PC-3 (cell line): ENCODE data around the gene TNFRSF9. TPM values are rescaled to one million over a fixed set of nuclear protein-coding genes. Genes with fewer than 3 reads are reported as not detected.

Experiments
- ATAC-seq: fragments of 200-7000 bp; cut with Tn5 transposase; 2 replicates; pipeline ENCODE4 v1.9.1; 2020; ENCODE audit warnings: mild to moderate bottlenecking, moderate library complexity
- BruUV-seq: library from RNA; stranded (reverse); fragments of 400-500 nt; replicated peaks from 2 replicates; lab custom pipeline; 2021; lab: Mats Ljungman, UMichigan
- CTCF ChIA-PET: fragments of 300-600 bp; sonication (Branson Sonifier 250); formaldehyde crosslinking; loops from one replicate; lab custom pipeline; 2022; ENCODE audit warnings: antibody characterized with exemption; lab: Charles Lee
- POLR2A ChIA-PET: fragments of 300-600 bp; sonication (Branson Sonifier 250); formaldehyde crosslinking; loops from one replicate; lab custom pipeline; 2022; ENCODE audit warnings: antibody characterized with exemption; ENCODE audit not compliant: unreplicated experiment; lab: Charles Lee
- DNase-seq: peaks from one replicate; pipeline ENCODE4 v3.0.0-alpha.2; 2015
- H2AFZ ChIP-seq: fragments of 300-600 bp; sonication (generic); 2 replicates; pipeline ENCODE4 v1.6.0; 2016; ENCODE audit warnings: antibody characterized with exemption, low read length
- H3F3A ChIP-seq: fragments of 300-600 bp; sonication (generic); one replicate; pipeline ENCODE4 v1.6.0; 2017; ENCODE audit warnings: antibody characterized with exemption, low read length, control low read depth, mild to moderate bottlenecking; ENCODE audit not compliant: unreplicated experiment
- H3K27ac ChIP-seq: fragments of 300-600 bp; sonication (generic); 2 replicates; pipeline ENCODE4 v1.5.1; 2016; ENCODE audit warnings: mild to moderate bottlenecking, low read length
- H3K27me3 ChIP-seq: fragments of 300-600 bp; sonication (generic); 2 replicates; pipeline ENCODE4 v1.6.1; 2016; ENCODE audit warnings: low read length, mixed read lengths
- H3K36me3 ChIP-seq: fragments of 300-600 bp; sonication (generic); 2 replicates; pipeline ENCODE4 v1.6.1; 2016; ENCODE audit warnings: low read depth, mixed run types, low read length, mixed read lengths
- H3K4me1 ChIP-seq: fragments of 300-600 bp; sonication (generic); 2 replicates; pipeline ENCODE4 v1.5.1; 2016; ENCODE audit warnings: low read length; ENCODE audit not compliant: insufficient read depth
- H3K4me2 ChIP-seq: fragments of 300-600 bp; sonication (generic); 2 replicates; pipeline ENCODE4 v1.6.0; 2016; ENCODE audit warnings: low read length
- H3K4me3 ChIP-seq: fragments of 300-600 bp; sonication (generic); 2 replicates; pipeline ENCODE4 v1.5.1; 2016; ENCODE audit warnings: mild to moderate bottlenecking, low read length, mixed read lengths
- H3K79me2 ChIP-seq: fragments of 300-600 bp; sonication (generic); 2 replicates; pipeline ENCODE4 v1.6.1; 2017; ENCODE audit warnings: low read length, mixed read lengths
- H3K9ac ChIP-seq: fragments of 300-600 bp; sonication (generic); 2 replicates; pipeline ENCODE4 v1.6.0; 2016; ENCODE audit warnings: mild to moderate bottlenecking, low read length
- H3K9me2 ChIP-seq: fragments of 300-600 bp; sonication (generic); replicated peaks from 2 replicates; pipeline ENCODE4 v1.6.1; 2016; ENCODE audit warnings: mixed run types, low read length, mixed read lengths
- H3K9me3 ChIP-seq: fragments of 300-600 bp; sonication (generic); 2 replicates; pipeline ENCODE4 v1.6.1; 2016; ENCODE audit warnings: low read length, mixed read lengths
- H4K20me1 ChIP-seq: fragments of 300-600 bp; sonication (generic); 2 replicates; pipeline ENCODE4 v1.6.1; 2016; ENCODE audit warnings: low read length, mixed read lengths
- EZH2 ChIP-seq: fragments of 300-600 bp; sonication (generic); IDR thresholded peaks from one replicate; pipeline ENCODE4 v1.6.1; 2017; ENCODE audit warnings: antibody characterized with exemption, mild to moderate bottlenecking, low read length; ENCODE audit not compliant: unreplicated experiment
- EZH2phosphoT487 ChIP-seq: fragments of 300-600 bp; sonication (generic); IDR thresholded peaks from 2 replicates; pipeline ENCODE4 v1.6.1; 2018; ENCODE audit warnings: mild to moderate bottlenecking, antibody characterized with exemption, low read length, borderline replicate concordance
- intact Hi-C: fragments of 100-400 bp; cut with micrococcal nuclease; formaldehyde crosslinking; loops from 2 replicates; pipeline ENCODE4 v1.9.0; 2023
- total RNA-seq: library from RNA; depleted of rRNA; stranded (reverse); fragments of >200 nt; gene quantifications from 2 replicates; pipeline ENCODE4 v1.2.3, GENCODE V29; 2014
- TF ChIP-seq, protein P1 (sequence below): fragments of 300-600 bp; sonication (generic); conservative IDR thresholded peaks from 2 replicates; pipeline ENCODE4 v1.5.1; 2017; ENCODE audit warnings: antibody characterized with exemption, low read depth, mild to moderate bottlenecking, low read length

Gene TNFRSF9
- total RNA-seq, 1 experiment from 2014 or later, result 0.04 TPM

DNA sequence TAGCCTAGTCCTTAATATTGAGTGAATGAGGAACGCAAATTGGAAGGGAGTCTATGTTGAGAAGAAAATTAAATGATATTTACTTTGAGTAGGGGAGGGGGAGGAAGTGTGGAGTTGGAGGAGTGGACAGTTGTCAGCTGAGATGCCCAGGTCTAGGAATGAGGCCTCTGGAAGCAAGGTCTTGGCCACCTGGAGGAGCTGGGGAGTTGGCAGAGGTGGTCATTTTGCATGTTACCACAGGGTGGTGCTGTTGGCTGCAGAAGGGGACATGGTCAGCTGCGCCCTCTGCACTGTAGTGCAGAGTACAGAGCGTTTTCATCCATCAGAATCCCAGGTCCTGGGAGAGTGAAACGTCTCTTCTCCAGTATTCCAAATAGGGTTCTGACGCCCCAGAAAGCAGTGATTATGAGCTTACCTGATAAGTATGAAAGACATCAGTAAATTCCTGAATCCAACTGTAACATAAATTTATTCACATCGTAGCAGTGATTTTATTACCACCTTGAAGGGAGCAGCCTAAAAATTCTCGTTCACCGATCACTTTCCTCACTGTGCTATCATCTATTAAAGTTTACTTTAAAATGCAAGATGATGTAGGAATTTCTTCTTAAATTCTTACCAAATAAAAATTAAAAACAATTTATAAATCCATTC, 34.7 kb upstream of the TNFRSF9 start:
- no peaks in the 10 kb centered on the region for H4K20me1 ChIP-seq
- CTCF ChIA-PET, result interaction anchor here (0.6 to 1.2 kb wide), 11 partner anchors 33 to 407 kb away, joined by 3 to 12 read pairs (median 5); no protein-coding TSS in a partner anchor
- peaks cover 14% of the 10 kb centered on the region for H3K79me2 ChIP-seq
- ATAC-seq (peak; percentile 99), DNase-seq (peak; percentile 91)
- H3F3A ChIP-seq, result no peaks in the 10 kb centered on the region
- peaks cover 46% of the 10 kb centered on the region for H3K36me3 ChIP-seq
- intact Hi-C loops, result loop anchor here (1.0 to 2.0 kb wide), 4 partner anchors 53 to 374 kb away; no protein-coding TSS in a partner anchor
- H3K27me3 ChIP-seq, result no peaks in the 10 kb centered on the region
- H3K27ac ChIP-seq, result no peak overlapping the region
- H3K4me1 ChIP-seq, result no peaks in the 10 kb centered on the region
- no peak overlapping the region for H2AFZ ChIP-seq
- H3K9me3 ChIP-seq, result no peaks in the 10 kb centered on the region
- no TSS peak for BruUV-seq
- POLR2A ChIA-PET, result interaction anchor here (0.5 to 0.6 kb wide), 3 partner anchors 52 to 366 kb away, joined by 3 to 8 read pairs (median 4); no protein-coding TSS in a partner anchor
- H3K4me2 ChIP-seq, result no peak overlapping the region
- no peak overlapping the region for H3K9ac ChIP-seq
- H3K4me3 ChIP-seq, result no peak overlapping the region
- TF ChIP-seq EZH2phosphoT487 (no peak), EZH2 (no peak)
- TF ChIP-seq, protein P1, sequence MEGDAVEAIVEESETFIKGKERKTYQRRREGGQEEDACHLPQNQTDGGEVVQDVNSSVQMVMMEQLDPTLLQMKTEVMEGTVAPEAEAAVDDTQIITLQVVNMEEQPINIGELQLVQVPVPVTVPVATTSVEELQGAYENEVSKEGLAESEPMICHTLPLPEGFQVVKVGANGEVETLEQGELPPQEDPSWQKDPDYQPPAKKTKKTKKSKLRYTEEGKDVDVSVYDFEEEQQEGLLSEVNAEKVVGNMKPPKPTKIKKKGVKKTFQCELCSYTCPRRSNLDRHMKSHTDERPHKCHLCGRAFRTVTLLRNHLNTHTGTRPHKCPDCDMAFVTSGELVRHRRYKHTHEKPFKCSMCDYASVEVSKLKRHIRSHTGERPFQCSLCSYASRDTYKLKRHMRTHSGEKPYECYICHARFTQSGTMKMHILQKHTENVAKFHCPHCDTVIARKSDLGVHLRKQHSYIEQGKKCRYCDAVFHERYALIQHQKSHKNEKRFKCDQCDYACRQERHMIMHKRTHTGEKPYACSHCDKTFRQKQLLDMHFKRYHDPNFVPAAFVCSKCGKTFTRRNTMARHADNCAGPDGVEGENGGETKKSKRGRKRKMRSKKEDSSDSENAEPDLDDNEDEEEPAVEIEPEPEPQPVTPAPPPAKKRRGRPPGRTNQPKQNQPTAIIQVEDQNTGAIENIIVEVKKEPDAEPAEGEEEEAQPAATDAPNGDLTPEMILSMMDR, result peak; percentile 98
- no peaks in the 10 kb centered on the region for H3K9me2 ChIP-seq

DNA sequence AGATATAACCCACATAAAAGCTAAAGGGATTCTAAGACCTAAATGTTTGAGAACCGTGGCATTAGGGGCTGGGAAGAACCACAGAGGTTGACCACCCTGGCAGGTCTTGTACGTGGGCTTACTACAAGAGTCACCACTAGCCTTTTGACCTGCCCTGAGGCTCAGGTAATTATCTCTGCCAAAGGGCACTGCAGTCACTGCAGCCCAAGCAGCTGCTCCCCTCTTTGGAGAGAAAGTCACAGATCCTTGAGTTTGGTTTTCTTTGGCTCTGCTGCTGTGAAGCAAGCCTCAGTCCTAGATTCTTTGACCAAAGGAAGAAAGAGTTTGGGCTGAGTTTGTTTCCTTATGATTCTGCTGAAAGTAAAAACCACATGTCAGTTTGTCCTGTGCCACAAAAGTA, 32.4 kb upstream of the TNFRSF9 start:
- intact Hi-C loops, result no loop called here
- TF ChIP-seq, protein P1, result no peak
- TF ChIP-seq EZH2 (no peak), EZH2phosphoT487 (no peak)
- no peak overlapping the region for H3K4me3 ChIP-seq

DNA sequence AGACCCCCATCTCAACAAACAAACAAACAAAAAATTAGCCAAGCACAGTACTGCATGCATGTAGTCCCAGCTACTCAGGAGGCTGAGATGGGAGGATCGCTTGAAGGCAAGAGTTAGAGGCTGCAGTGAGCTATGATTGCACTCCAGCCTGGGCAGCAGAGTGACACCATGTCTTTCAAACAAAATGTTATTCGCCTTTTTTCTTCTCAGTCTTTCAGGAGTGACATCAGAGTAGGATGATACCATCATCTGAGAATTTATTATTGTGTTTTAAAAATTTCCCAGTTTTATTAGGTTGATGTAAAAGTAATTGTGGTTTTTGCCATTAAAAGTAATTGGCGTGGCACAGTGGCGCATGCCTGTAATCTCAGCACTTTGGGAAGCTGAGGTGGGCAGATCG, 31.6 kb upstream of the TNFRSF9 start:
- TF ChIP-seq, protein P1, result no peak
- TF ChIP-seq EZH2phosphoT487, result no peak
- no peak for TF ChIP-seq EZH2
- BruUV-seq, result no TSS peak
- Histone ChIP-seq H3K4me2 (no peak overlapping the region), H3K9me3 (no peaks in the 10 kb centered on the region), H3K9me2 (no peaks in the 10 kb centered on the region), H3K27ac (no peak overlapping the region), H2AFZ (no peak overlapping the region), H3K27me3 (no peaks in the 10 kb centered on the region), H3K4me3 (no peak overlapping the region), H3F3A (no peaks in the 10 kb centered on the region), H3K79me2 (peaks cover 28% of the 10 kb centered on the region), H3K9ac (no peak overlapping the region), H3K36me3 (peaks cover 48% of the 10 kb centered on the region), H3K4me1 (no peaks in the 10 kb centered on the region), H4K20me1 (no peaks in the 10 kb centered on the region)
- DNase-seq (no peak), ATAC-seq (no peak)
- ChIA-PET POLR2A (interaction anchor here (0.5 to 0.6 kb wide), 2 partner anchors 31 to 545 kb away, joined by 4 to 6 read pairs; partner anchors contain the start of gene TNFRSF9), CTCF (no interaction called here)
- intact Hi-C loops, result no loop called here

More for the DNA sequence above, 32.4 kb upstream of the TNFRSF9 start:
- H3K27ac ChIP-seq, result no peak overlapping the region
- H3K79me2 ChIP-seq, result peaks cover 24% of the 10 kb centered on the region
- H2AFZ ChIP-seq, result no peak overlapping the region
- no peak overlapping the region for H3K9ac ChIP-seq
- H3K4me2 ChIP-seq, result no peak overlapping the region
- no TSS peak for BruUV-seq
- H3K9me2 ChIP-seq, result no peaks in the 10 kb centered on the region
- ChIA-PET POLR2A (no interaction called here), CTCF (no interaction called here)
- no peaks in the 10 kb centered on the region for H3K27me3 ChIP-seq
- no peaks in the 10 kb centered on the region for H4K20me1 ChIP-seq
- H3K4me1 ChIP-seq, result no peaks in the 10 kb centered on the region
- peaks cover 46% of the 10 kb centered on the region for H3K36me3 ChIP-seq
- DNase-seq, result no peak
- ATAC-seq, result no peak
- H3F3A ChIP-seq, result no peaks in the 10 kb centered on the region
- H3K9me3 ChIP-seq, result no peaks in the 10 kb centered on the region
